HEK293 (cell line): ENCODE results near the gene C1QL2.

Experiments used
- CTCF ChIA-PET: fragments of 350-600 bp; formaldehyde crosslinking; extraction: SDS; loops from one replicate; lab custom pipeline; 2021; ENCODE audit warnings: antibody characterized with exemption; lab: Yijun Ruan, JAX
- POLR2A ChIA-PET: fragments of 300-600 bp; formaldehyde crosslinking; extraction: SDS; loops from one replicate; lab custom pipeline; 2020; ENCODE audit warnings: antibody characterized with exemption, inconsistent platforms; lab: Yijun Ruan, JAX
- H3K27ac ChIP-seq: fragments of 200-500 bp; sonication (Bioruptor generic); 2 replicates; pipeline ENCODE4 v1.5.1; 2014; ENCODE audit warnings: low read depth, low read length, control low read depth, inconsistent platforms; ENCODE audit errors: extremely low read depth
- H3K36me3 ChIP-seq, 2 experiments: fragments of 200-500 bp in 1 of 2; sonication (Bioruptor generic) in 1 of 2; 1 replicate in 1 of 2; 2 replicates in 1 of 2; pipeline ENCODE4 v1.5.1; 2014 to 2017; ENCODE audit warnings: inconsistent platforms in 2 of 2, low read length in 2 of 2; ENCODE audit not compliant: control insufficient read depth in 2 of 2, insufficient read depth in 1 of 2
- H3K4me1 ChIP-seq: fragments of 200-500 bp; sonication (Bioruptor generic); 2 replicates; pipeline ENCODE4 v1.5.1; 2014; ENCODE audit warnings: mild to moderate bottlenecking, low read length, inconsistent platforms; ENCODE audit not compliant: control insufficient read depth, insufficient read depth
- H3K4me3 ChIP-seq: 2 replicates; pipeline ENCODE4 v1.5.1; 2011; ENCODE audit warnings: low read depth, mild to moderate bottlenecking, control low read depth, low read length, moderate library complexity
- H3K9me3 ChIP-seq: fragments of 200-500 bp; sonication (Bioruptor generic); 2 replicates; pipeline ENCODE4 v1.5.1; 2014; ENCODE audit warnings: low read depth, low read length, inconsistent platforms; ENCODE audit not compliant: control insufficient read depth, insufficient read depth
- FEZF1 ChIP-seq: fragments of 450-650 bp; formaldehyde crosslinking; IDR thresholded peaks from 2 replicates; pipeline ENCODE4 v1.5.1; 2016; ENCODE audit warnings: missing biosample characterization, missing genetic modification characterization
- GLIS1 ChIP-seq: fragments of 450-650 bp; formaldehyde crosslinking; IDR thresholded peaks from 2 replicates; pipeline ENCODE4 v1.5.1; 2016; ENCODE audit warnings: missing biosample characterization, missing genetic modification characterization
- GLIS2 ChIP-seq: fragments of 450-650 bp; formaldehyde crosslinking; IDR thresholded peaks from 2 replicates; pipeline ENCODE4 v1.5.1; 2016; ENCODE audit warnings: missing biosample characterization, missing genetic modification characterization
- KLF16 ChIP-seq: fragments of 450-650 bp; formaldehyde crosslinking; IDR thresholded peaks from 2 replicates; pipeline ENCODE4 v1.5.1; 2017; ENCODE audit warnings: missing biosample characterization, missing genetic modification characterization
- SCRT2 ChIP-seq: fragments of 450-650 bp; formaldehyde crosslinking; IDR thresholded peaks from 2 replicates; pipeline ENCODE4 v1.5.1; 2016; ENCODE audit warnings: missing biosample characterization, missing genetic modification characterization
- SP2 ChIP-seq: fragments of 450-650 bp; formaldehyde crosslinking; IDR thresholded peaks from 2 replicates; pipeline ENCODE4 v1.5.1; 2016; ENCODE audit warnings: missing biosample characterization, missing genetic modification characterization
- TSHZ1 ChIP-seq: fragments of 450-650 bp; formaldehyde crosslinking; IDR thresholded peaks from 2 replicates; pipeline ENCODE4 v1.5.1; 2016; ENCODE audit warnings: missing biosample characterization, missing genetic modification characterization, borderline replicate concordance
- ZBTB7A ChIP-seq: fragments of 450-650 bp; formaldehyde crosslinking; IDR thresholded peaks from 2 replicates; pipeline ENCODE4 v1.5.1; 2016; ENCODE audit warnings: low read depth, missing biosample characterization, missing genetic modification characterization
- ZNF239 ChIP-seq: fragments of 450-650 bp; formaldehyde crosslinking; IDR thresholded peaks from 2 replicates; pipeline ENCODE4 v1.5.1; 2016; ENCODE audit warnings: missing biosample characterization, missing genetic modification characterization
- ZNF280C ChIP-seq: fragments of 450-650 bp; formaldehyde crosslinking; IDR thresholded peaks from 2 replicates; pipeline ENCODE4 v1.5.1; 2016; ENCODE audit warnings: missing biosample characterization, missing genetic modification characterization
- ZNF311 ChIP-seq: fragments of 450-650 bp; formaldehyde crosslinking; IDR thresholded peaks from 2 replicates; pipeline ENCODE4 v1.5.1; 2017; ENCODE audit warnings: missing biosample characterization, missing genetic modification characterization, borderline replicate concordance
- ZNF544 ChIP-seq: fragments of 450-650 bp; formaldehyde crosslinking; IDR thresholded peaks from 2 replicates; pipeline ENCODE4 v1.5.0; 2017; ENCODE audit warnings: missing biosample characterization, missing genetic modification characterization
- ZNF645 ChIP-seq: fragments of 450-650 bp; formaldehyde crosslinking; IDR thresholded peaks from 2 replicates; pipeline ENCODE4; 2016; ENCODE audit warnings: missing biosample characterization, missing genetic modification characterization
- ZNF692 ChIP-seq: fragments of 450-650 bp; formaldehyde crosslinking; IDR thresholded peaks from 2 replicates; pipeline ENCODE4 v1.5.1; 2016; ENCODE audit warnings: missing biosample characterization, missing genetic modification characterization
- ZNF76 ChIP-seq: fragments of 450-650 bp; formaldehyde crosslinking; IDR thresholded peaks from 2 replicates; pipeline ENCODE4; 2016; ENCODE audit warnings: low read depth, missing biosample characterization, missing genetic modification characterization, borderline replicate concordance
- ZXDB ChIP-seq: fragments of 450-650 bp; formaldehyde crosslinking; IDR thresholded peaks from 2 replicates; pipeline ENCODE4 v1.5.1; 2016; ENCODE audit warnings: missing biosample characterization, missing genetic modification characterization
- TF ChIP-seq, protein P1 (sequence below): fragments of 450-650 bp; formaldehyde crosslinking; IDR thresholded peaks from 2 replicates; pipeline ENCODE4 v1.5.1; 2016; ENCODE audit warnings: missing biosample characterization, missing genetic modification characterization

C1QL2 gene

DNA sequence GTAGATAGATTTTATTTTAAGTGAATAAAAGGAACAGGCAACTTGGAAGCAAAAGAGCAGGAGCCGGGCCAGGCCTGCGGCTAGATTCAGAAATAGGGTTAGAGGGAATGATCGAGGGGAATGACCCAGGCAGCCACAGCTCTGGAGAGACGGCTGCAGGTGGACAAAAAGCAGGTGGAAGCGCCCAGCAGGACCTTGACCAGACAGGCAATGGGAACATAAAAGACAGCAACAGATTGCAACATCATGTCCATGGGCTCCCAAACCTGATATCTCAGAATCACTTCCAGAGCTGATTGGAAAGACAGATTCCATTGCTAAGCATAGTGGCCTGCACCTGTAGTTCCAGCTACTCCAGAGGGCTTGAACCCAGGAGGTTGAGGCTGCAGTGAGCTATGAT lies 36.5 kb upstream of the C1QL2 start:
- CTCF ChIA-PET: no interaction called here

GRCh38 chr2:119192893-119193292 lies 34.3 kb upstream of the C1QL2 start:
- Histone ChIP-seq H3K4me3 (no peak overlapping the region), H3K36me3 (no peaks in the 10 kb centered on the region), H3K4me1 (no peaks in the 10 kb centered on the region), H3K9me3 (no peaks in the 10 kb centered on the region), H3K27ac (no peak overlapping the region)
- TF ChIP-seq GLIS1 (tag by site-specific recombination) (no peak), ZNF692 (tag by site-specific recombination) (no peak), ZNF311 (tag by site-specific recombination) (no peak)
- POLR2A ChIA-PET: no interaction called here
- CTCF ChIA-PET: interaction anchor here (0.7 to 1.3 kb wide), 3 partner anchors 19 to 339 kb away, joined by 3 to 4 read pairs (median 4); no protein-coding TSS in a partner anchor

More for the DNA sequence above, 36.5 kb upstream of the C1QL2 start:
- H3K4me3 ChIP-seq: no peak overlapping the region
- POLR2A ChIA-PET: no interaction called here
- H3K9me3 ChIP-seq: no peaks in the 10 kb centered on the region
- H3K36me3 ChIP-seq: no peaks in the 10 kb centered on the region
- H3K27ac ChIP-seq: no peak overlapping the region
- TF ChIP-seq FEZF1 (tag by site-specific recombination) (no peak), SCRT2 (tag by site-specific recombination) (no peak), ZNF239 (tag by site-specific recombination) (no peak)
- no peaks in the 10 kb centered on the region for H3K4me1 ChIP-seq

- H3K4me1 ChIP-seq: no peaks in the 10 kb centered on the region
- no peak overlapping the region for H3K27ac ChIP-seq
- ChIA-PET CTCF (interaction anchor here (0.6 to 1.3 kb wide), 2 partner anchors 30 to 309 kb away, joined by 3 to 4 read pairs; no protein-coding TSS in a partner anchor), POLR2A (no interaction called here)
- no peaks in the 10 kb centered on the region for H3K9me3 ChIP-seq
- TF ChIP-seq ZNF280C (tag by site-specific recombination) (no peak), SP2 (no peak), ZNF645 (tag by site-specific recombination) (no peak), ZXDB (tag by site-specific recombination) (no peak), KLF16 (no peak), ZBTB7A (tag by site-specific recombination) (no peak)
- TF ChIP-seq, all 188 proteins: peak for 0
- H3K4me3 ChIP-seq: no peak overlapping the region
- no peaks in the 10 kb centered on the region for H3K36me3 ChIP-seq
Measured at GRCh38 chr2:119190321-119191111, 32.0 kb upstream of the C1QL2 start.

DNA sequence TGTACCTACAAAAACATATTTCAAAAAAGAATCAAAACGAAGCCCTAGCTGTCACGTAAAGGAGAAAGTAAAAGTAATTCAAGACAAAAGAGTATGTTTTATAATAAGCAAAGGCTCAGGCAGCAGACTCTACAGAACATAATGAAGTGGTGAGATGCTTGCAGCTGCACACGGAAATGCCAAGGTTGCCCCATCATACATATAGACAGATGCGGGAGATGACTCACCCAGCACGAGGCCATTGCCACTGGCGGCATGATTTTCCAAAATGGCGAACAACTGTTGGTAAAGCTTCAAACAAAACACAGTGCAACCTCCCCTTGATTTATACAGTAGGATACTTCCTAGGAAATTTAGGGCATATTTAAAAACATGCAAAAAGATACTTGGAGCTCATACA lies 26.0 kb upstream of the C1QL2 start:
- H3K9me3 ChIP-seq: no peaks in the 10 kb centered on the region
- no peaks in the 10 kb centered on the region for H3K36me3 ChIP-seq
- H3K4me3 ChIP-seq: no peak overlapping the region
- ChIA-PET POLR2A (no interaction called here), CTCF (interaction anchor here (0.7 to 0.9 kb wide), 2 partner anchors 19 to 58 kb away, joined by 3 to 4 read pairs; no protein-coding TSS in a partner anchor)
- no peaks in the 10 kb centered on the region for H3K4me1 ChIP-seq
- no peak overlapping the region for H3K27ac ChIP-seq
- no peak for TF ChIP-seq TSHZ1 (tag by site-specific recombination)
- TF ChIP-seq GLIS2 (tag by site-specific recombination): no peak
- no peak for TF ChIP-seq ZNF76 (tag by site-specific recombination)
- TF ChIP-seq ZNF544: no peak
- TF ChIP-seq, protein P1, sequence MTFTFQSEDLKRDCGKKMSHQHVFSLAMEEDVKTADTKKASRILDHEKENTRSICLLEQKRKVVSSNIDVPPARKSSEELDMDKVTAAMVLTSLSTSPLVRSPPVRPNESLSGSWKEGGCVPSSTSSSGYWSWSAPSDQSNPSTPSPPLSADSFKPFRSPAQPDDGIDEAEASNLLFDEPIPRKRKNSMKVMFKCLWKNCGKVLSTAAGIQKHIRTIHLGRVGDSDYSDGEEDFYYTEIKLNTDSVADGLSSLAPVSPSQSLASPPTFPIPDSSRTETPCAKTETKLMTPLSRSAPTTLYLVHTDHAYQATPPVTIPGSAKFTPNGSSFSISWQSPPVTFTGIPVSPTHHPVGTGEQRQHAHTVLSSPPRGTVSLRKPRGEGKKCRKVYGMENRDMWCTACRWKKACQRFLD: no peak
